Keratinocyte (primary cell): ENCODE measurements around the gene SCRN2. TPM values are rescaled to one million over a fixed set of nuclear protein-coding genes. Genes with fewer than 3 reads are reported as not detected.

Experiments
- DNase-seq: peaks from one replicate; pipeline ENCODE4 v3.0.0-alpha.2; 2011; ENCODE audit warnings: low read depth, missing footprints, low spot score
- FAIRE-seq: peaks from 2 replicates; lab custom pipeline; 2011; peaks lifted over from hg19 to GRCh38; lab: Jason Lieb, UNC
- H2AFZ ChIP-seq: 2 replicates; pipeline ENCODE4 v1.6.0; 2012; ENCODE audit warnings: low read length, control low read depth, inconsistent platforms; ENCODE audit not compliant: control insufficient read depth
- H3K27ac ChIP-seq: 2 replicates; pipeline ENCODE4 v1.5.1; 2011; ENCODE audit warnings: low read length; ENCODE audit not compliant: control insufficient read depth, insufficient read depth
- H3K27me3 ChIP-seq: 3 replicates; pipeline ENCODE4 v1.6.0; 2011; ENCODE audit warnings: low read length; ENCODE audit not compliant: control insufficient read depth, insufficient read depth; ENCODE audit errors: extremely low read depth
- H3K36me3 ChIP-seq, 2 experiments: 2 replicates in 1 of 2; 3 replicates in 1 of 2; pipeline ENCODE4 v1.5.1; 2011; ENCODE audit warnings: low read length in 2 of 2, mild to moderate bottlenecking in 1 of 2; ENCODE audit not compliant: control insufficient read depth in 2 of 2, insufficient read depth in 2 of 2; ENCODE audit errors: extremely low read depth in 1 of 2
- H3K4me1 ChIP-seq: 3 replicates; pipeline ENCODE4 v1.5.1; 2011; ENCODE audit warnings: low read length; ENCODE audit not compliant: control insufficient read depth, insufficient read depth; ENCODE audit errors: extremely low read depth
- H3K4me2 ChIP-seq: 3 replicates; pipeline ENCODE4 v1.6.0; 2011; ENCODE audit warnings: low read depth, low read length; ENCODE audit not compliant: control insufficient read depth, insufficient read depth; ENCODE audit errors: extremely low read depth
- H3K4me3 ChIP-seq, 3 experiments: fragments of 200-600 bp in 1 of 3; sonication (generic) in 1 of 3; 2 replicates in 2 of 3; 3 replicates in 1 of 3; pipeline ENCODE4 v1.5.1; 2011 to 2016; ENCODE audit warnings: low read length in 3 of 3, mild to moderate bottlenecking in 3 of 3, control low read depth in 2 of 3, inconsistent platforms in 1 of 3, low read depth in 1 of 3, mixed read lengths in 1 of 3, mixed run types in 1 of 3, moderate library complexity in 1 of 3; ENCODE audit not compliant: control insufficient read depth in 2 of 3, insufficient read depth in 2 of 3; ENCODE audit errors: extremely low read depth in 1 of 3
- H3K79me2 ChIP-seq: 2 replicates; pipeline ENCODE4 v1.6.0; 2012; ENCODE audit warnings: low read length; ENCODE audit not compliant: control insufficient read depth, insufficient read depth
- H3K9ac ChIP-seq: 3 replicates; pipeline ENCODE4 v1.6.0; 2011; ENCODE audit warnings: low read length; ENCODE audit not compliant: control insufficient read depth, insufficient read depth; ENCODE audit errors: extremely low read depth
- H3K9me1 ChIP-seq: 3 replicates; pipeline ENCODE4 v1.6.0; 2011; ENCODE audit warnings: low read length; ENCODE audit not compliant: control insufficient read depth, insufficient read depth; ENCODE audit errors: extremely low read depth
- H3K9me3 ChIP-seq: 2 replicates; pipeline ENCODE4 v1.5.1; 2012; ENCODE audit warnings: low read depth, low read length; ENCODE audit not compliant: control insufficient read depth
- H4K20me1 ChIP-seq: 3 replicates; pipeline ENCODE4 v1.6.0; 2011; ENCODE audit warnings: low read length; ENCODE audit not compliant: control insufficient read depth, insufficient read depth; ENCODE audit errors: extremely low read depth
- CTCF ChIP-seq, 3 experiments: IDR thresholded peaks in 1 of 3; conservative IDR thresholded peaks in 1 of 3; optimal IDR thresholded peaks in 1 of 3; 2 replicates in 2 of 3; 3 replicates in 1 of 3; pipeline versions ENCODE3 to v1.5.1; 2011; ENCODE audit warnings: low read length in 3 of 3, mild to moderate bottlenecking in 3 of 3, moderate library complexity in 2 of 3, control low read depth in 1 of 3, inconsistent platforms in 1 of 3; ENCODE audit not compliant: insufficient read depth in 2 of 3; ENCODE audit errors: extremely low read depth in 1 of 3
- EZH2 ChIP-seq: IDR thresholded peaks from one replicate; pipeline ENCODE4 v1.6.1; 2012; ENCODE audit warnings: inconsistent platforms, mild to moderate bottlenecking, low read length, moderate library complexity
- dilution Hi-C: fragments of 300-500 bp; cut with MboI; formaldehyde crosslinking; loops from one replicate; pipeline ENCODE4 v1.7.0; 2020; ENCODE audit warnings: low sequenced_read_pairs; ENCODE audit not compliant: extremely low pct_ligation_motif_present
- polyA plus RNA-seq, 5 experiments: library from polyadenylated mRNA; depleted of rRNA in 3 of 5; stranded (reverse) in 3 of 5; stranded (forward) in 1 of 5; unstranded in 1 of 5; fragments of >200 nt; gene quantifications; 1 replicate in 1 of 5; 2 replicates in 3 of 5; 3 replicates in 1 of 5; pipeline versions ENCODE4 v1.2.1 to v1.2.3, GENCODE V29; 2011 to 2012; ENCODE audit warnings: missing spikeins in 2 of 5, low read depth in 1 of 5, low replicate concordance in 1 of 5

SCRN2 gene
- polyA plus RNA-seq, 1 donor (not counting 4 experiments of a cell fraction or from before 2014, with no cell fraction given) = 17.1 TPM

GRCh38 chr17:47816111-47816735, 24.9 kb downstream of the SCRN2 start:
- FAIRE-seq (no peak), DNase-seq (no peak)
- H3K4me1 ChIP-seq = peaks cover 9% of the 10 kb centered on the region
- TF ChIP-seq EZH2 (no peak), CTCF (optimal IDR thresholded peaks at IDR 0.05 in 1 of 3, IDR thresholded peaks at IDR 0.05 in 1 of 3, conservative IDR thresholded peaks at IDR 0.05 in 1 of 3; ENCODE audit: extremely low read depth in 1 of 3, insufficient read depth in 2 of 3, low read length in 3 of 3) (no peak)
- no peaks in the 10 kb centered on the region for H4K20me1 ChIP-seq
- dilution Hi-C loops = no loop called here
- H3K79me2 ChIP-seq = no peaks in the 10 kb centered on the region
- H3K4me2 ChIP-seq = no peak overlapping the region
- H3K9me1 ChIP-seq = no peaks in the 10 kb centered on the region
- H3K4me3 ChIP-seq = no peak overlapping the region
- H3K27me3 ChIP-seq = no peaks in the 10 kb centered on the region
- no peak overlapping the region for H3K27ac ChIP-seq
- H3K9ac ChIP-seq = no peak overlapping the region
- no peaks in the 10 kb centered on the region for H3K36me3 ChIP-seq
- H2AFZ ChIP-seq = no peak overlapping the region
- H3K9me3 ChIP-seq = no peaks in the 10 kb centered on the region

DNA sequence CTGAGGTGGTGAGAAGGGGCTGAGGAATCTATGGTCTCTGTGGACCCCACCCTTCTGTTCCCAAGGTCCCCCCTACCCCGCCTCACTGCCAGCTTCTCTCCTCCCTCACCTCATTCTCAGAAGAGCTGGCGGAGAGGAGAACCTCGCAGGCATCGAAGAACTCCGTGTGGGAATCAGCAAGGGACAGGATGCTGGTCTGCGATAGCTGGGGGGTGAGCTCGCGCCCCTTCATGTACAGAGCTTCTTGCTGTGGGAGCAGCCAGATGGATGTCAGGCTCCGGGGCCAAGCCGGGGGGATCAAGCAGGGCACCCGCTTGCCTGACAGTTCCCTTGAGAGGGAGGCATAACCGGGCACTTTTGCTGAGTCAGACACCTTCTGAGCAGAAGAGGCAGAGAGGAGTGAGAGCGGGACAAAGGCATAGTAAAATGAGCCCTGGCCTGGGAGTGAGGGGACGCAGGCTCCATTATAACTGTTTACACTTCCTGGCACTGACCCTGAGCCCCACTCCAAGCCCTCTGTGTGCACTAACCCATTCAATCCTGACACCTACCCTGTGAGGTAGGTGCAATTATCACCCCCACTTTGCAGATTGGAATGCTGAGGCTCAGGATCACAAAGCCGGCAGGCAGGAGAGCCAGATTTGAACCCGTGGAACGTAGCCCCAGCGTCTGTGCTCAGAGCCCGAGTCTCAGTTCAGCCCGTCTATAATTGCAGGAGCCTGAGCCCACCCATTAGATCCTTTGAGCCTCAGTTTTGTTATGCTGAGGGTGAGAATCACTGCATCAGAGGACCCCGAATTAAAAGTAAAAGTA, 25.8 kb downstream of the SCRN2 start:
- FAIRE-seq (no peak), DNase-seq (no peak)
- H3K9ac ChIP-seq = no peak overlapping the region
- H3K27ac ChIP-seq = no peak overlapping the region
- H4K20me1 ChIP-seq = no peaks in the 10 kb centered on the region
- H3K4me1 ChIP-seq = peaks cover 10% of the 10 kb centered on the region
- H3K4me2 ChIP-seq = no peak overlapping the region
- TF ChIP-seq CTCF (optimal IDR thresholded peaks at IDR 0.05 in 1 of 3, IDR thresholded peaks at IDR 0.05 in 1 of 3, conservative IDR thresholded peaks at IDR 0.05 in 1 of 3; ENCODE audit: extremely low read depth in 1 of 3, insufficient read depth in 2 of 3, low read length in 3 of 3) (no peak), EZH2 (no peak)
- dilution Hi-C loops = no loop called here
- H3K27me3 ChIP-seq = no peaks in the 10 kb centered on the region
- no peaks in the 10 kb centered on the region for H3K9me3 ChIP-seq
- H3K4me3 ChIP-seq = no peak overlapping the region
- no peaks in the 10 kb centered on the region for H3K79me2 ChIP-seq
- peaks cover 4% of the 10 kb centered on the region for H3K9me1 ChIP-seq
- no peak overlapping the region for H2AFZ ChIP-seq
- no peaks in the 10 kb centered on the region for H3K36me3 ChIP-seq
